HG02970 (cell line): Measurements from ENCODE around the gene CRISP1.
"Not testable (repeated sequence)": the region's sequence is repeated elsewhere in the genome, so short reads cannot be mapped to it uniquely, and the experiment has no call there.

Experiments
- ATAC-seq: cut with Tn5 transposase; IDR thresholded peaks from one replicate; pipeline ENCODE4 v1.9.1; 2021; ENCODE audit warnings: mild to moderate bottlenecking, moderate library complexity, moderate number of reproducible peaks; ENCODE audit not compliant: unreplicated experiment, low FRiP score

CRISP1 gene, protein sequence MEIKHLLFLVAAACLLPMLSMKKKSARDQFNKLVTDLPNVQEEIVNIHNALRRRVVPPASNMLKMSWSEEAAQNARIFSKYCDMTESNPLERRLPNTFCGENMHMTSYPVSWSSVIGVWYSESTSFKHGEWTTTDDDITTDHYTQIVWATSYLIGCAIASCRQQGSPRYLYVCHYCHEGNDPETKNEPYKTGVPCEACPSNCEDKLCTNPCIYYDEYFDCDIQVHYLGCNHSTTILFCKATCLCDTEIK

DNA sequence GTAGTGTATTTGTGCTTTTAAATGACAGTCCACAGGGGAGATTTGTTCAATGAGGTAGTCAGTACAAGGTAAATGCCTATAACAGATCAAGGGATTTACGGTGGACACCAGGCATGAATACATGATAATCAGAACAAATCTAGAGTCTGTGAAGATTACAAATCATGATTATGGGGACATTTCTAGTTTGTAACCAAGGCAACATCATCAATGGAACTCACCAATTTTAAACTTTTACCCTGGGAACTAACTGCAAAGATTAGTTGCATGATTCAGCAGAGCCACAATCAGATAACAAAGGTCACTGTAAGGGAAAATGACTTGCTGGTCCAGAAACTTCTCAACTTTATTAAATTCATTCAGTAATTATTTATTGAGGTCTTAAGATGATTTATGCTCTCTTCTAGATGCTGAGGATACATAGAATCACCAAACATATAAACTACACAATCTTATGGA lies at the start of gene CRISP1:
Gene CRISP1, minus strand, starts transcription at position 51 of the 459 bp plus-strand sequence. CDS start 9,135 bp downstream, outside the sequence.
- no peak for ATAC-seq

DNA sequence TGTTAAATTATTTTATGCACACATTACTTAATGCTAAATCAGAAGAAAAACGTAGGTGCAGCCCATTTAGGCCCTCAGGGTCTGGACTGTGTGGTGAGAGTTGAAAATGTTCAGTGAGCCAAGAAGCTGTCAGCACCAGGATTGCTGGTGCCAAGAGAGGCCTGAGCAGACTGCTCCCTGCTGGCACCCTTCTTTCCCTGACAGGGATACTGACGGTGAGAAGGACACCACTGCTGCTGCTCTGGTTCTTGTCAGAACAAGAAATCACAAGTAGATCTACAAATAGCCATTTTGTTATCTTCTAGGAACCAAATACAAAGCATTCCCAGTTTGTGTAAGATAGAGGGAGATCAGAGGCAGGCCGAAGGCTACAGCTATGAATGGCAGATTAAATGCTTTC lies 48.7 kb upstream of the CRISP1 start:
- no peak for ATAC-seq

DNA sequence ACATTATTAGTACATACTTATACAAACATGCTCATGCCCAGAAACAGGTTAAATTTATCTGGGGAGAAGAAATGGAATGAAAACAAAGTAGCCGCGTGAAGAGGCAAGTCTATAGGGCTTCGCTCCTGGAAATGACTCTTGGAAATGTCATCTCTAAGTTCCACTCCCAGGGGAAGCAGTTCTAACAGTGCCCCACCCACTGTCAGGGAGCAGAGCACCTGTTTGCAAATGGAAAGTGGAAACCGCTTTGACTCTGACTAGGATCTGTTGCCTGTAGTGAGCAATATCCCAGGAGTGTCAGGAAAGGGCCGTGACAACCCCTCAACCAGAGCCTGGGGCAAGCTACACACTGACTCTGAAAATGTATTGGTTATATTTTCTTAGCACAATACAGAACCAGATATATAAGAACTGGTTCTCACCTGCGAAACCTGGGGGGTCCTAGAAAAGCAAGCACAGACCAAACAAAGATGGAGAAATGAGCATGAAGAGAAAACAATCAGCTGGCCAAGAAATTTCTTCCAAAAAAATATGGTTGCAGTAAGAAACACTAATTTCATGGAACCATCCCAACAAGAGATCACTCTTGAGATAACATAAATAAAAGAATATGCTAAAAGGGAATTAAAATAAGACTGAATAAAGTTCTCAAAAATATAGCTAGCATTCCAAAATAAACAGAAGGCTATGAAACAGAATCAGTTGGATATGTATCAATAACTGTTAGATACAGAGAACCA lies 47.5 kb upstream of the CRISP1 start:
- ATAC-seq = no peak

DNA sequence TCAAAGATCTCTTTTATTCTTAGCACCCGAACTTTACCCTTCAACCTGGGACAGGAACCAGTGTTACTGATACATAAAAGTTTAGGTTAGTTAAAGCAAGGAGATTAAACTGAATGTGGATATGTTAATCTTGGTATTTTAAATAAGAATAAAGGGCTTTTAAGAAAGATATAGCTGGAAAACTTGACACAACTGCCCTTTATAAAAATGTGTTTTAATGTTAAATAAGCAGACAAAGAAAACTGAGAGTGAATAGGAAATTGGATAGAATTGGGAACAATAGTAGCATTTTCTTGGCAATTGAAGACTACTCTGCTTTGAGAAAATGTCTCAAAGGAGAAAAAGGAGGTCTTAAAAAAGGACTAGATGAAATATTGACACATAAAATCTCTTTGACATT lies 45.9 kb upstream of the CRISP1 start:
- no peak for ATAC-seq

DNA sequence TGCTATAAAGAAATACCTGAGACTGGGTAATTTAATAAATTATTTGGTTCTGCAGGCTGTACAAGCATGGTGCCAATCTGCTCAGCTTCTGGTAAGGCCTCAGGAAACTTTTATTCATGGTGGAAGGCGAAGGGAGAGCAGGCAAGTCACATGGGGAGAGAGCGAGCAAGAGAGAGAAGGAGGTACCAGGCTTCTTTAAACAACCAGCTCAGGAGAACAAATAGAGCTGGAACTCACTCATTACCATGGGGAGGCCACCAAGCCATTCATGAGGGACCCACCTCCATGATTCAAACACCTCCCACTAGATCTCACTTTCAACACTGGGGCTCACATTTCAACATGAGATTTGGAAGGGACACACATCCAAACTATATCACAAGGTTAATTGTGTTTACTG lies 44.9 kb upstream of the CRISP1 start:
- no peak for ATAC-seq

DNA sequence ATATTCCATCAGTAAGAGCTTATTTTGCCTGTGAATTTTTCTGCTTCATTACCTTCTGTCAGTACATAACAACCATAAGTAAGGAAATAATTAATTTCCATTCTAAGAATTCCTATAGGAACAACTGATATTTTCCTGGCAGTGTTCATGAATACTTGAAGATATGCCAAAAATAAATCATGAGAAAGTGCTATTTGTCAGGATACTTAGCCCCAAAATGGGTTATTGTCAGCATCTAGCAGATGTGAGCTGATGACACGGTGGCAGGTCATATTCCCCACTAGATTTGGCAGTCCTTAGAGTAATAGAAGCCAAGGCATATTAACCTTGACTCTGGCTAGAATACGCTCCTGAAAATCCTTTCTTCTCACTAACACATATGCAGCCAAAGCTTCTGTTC lies 43.2 kb upstream of the CRISP1 start:
- no peak for ATAC-seq

DNA sequence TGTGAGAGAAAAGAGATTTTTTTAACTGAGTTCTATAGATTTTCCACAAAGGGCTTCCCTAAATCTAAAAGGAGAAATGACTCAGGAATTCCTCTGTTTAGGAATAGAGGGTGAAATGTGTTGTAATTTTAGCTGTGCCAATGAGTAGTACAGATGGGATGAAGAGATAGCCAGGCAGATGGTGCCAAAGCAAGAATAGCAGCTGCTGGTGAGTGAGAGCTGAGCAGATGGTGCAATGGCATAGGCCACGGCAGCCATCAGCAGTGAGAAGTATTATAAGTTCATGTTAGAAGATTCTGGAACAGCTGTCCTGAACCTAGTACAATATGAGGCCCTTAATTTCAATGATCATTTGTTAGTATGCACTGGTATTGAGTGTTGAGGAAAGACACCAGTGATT lies 40.2 kb upstream of the CRISP1 start:
- ATAC-seq = no peak

DNA sequence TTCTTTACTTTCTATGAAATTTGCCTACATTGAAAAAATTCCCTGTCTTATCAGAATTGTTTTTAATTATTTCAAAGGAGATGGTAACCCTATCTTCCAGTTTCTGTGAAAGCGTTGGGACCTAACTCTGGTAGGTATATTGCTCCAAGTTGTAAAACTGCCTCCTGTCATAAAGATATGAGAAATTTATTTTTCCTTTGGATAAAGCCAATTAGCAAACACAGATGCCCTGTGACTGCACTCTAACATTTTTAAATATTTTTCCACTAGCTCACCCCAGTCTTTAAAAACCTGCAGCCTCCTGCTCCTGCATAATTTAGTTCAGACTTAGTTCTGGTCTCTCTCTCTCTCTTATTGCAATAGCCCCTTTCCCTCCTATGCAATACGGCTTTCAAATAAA lies 39.0 kb upstream of the CRISP1 start:
- ATAC-seq = no peak

DNA sequence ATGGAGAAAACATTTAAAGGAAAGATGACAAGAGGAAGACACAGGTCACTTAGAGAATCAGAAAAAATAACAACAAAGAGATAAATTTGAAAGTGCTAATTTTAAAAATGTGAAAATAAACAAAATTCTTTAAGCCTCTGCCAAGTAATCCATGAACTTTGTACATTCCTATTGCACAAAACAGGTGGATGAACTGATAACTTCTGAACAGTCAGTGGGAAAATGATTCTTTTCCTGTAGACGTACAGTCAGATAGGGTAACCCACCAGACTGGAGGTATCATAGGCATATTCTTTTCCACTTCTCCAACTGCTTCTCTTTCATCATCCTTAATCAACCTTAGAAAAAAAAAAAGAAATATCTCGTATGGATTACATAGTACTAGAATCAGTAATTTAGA lies 36.5 kb upstream of the CRISP1 start:
- no peak for ATAC-seq

DNA sequence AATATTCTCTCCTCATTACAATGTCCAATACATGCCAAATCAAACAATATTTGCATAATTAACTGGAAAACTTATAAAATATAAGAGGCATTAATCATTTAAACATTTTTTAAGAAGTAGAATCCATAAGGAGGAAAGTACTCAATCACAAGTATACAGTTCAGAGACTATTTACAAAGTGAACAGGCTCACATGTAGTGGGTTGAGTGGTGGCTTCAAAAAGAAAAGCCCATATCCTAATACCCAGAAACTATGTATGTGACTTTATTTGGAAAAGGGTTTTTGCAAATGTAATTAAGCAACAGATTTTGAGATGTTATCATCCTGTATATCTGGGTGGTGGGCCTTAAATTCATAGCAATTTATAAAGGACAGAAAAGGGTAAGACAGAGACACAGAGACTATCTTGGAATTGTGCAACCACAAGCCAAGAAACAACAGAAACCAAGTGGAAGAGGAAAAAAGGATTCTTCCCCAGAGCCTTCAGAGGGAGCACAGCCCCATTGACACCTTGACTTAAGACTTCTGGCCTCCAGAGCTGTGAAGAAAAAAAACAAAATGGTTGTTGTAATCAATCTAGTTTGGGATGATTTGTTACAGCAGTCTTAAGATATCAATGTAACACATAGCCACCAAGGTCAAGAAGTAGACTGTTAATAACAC lies 32.7 kb upstream of the CRISP1 start:
- no peak for ATAC-seq

DNA sequence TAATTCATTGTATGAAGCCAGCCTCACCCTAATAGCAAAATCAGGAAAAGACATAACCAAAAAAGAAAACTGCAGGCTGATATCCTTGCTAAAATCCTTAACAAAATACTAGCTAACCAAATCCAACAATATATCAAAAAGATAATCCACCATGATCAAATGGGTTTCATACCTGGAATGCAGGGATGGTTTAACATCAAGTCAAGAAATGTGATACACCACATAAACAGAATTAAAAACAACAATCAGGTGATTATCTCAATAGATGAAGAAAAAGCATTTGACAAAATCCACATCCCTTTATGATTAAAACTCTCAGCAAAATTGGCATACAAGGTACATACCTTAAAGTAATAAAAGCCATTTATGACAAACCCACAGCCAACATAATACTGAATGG lies 29.2 kb upstream of the CRISP1 start:
- not testable (repeated sequence) for ATAC-seq

DNA sequence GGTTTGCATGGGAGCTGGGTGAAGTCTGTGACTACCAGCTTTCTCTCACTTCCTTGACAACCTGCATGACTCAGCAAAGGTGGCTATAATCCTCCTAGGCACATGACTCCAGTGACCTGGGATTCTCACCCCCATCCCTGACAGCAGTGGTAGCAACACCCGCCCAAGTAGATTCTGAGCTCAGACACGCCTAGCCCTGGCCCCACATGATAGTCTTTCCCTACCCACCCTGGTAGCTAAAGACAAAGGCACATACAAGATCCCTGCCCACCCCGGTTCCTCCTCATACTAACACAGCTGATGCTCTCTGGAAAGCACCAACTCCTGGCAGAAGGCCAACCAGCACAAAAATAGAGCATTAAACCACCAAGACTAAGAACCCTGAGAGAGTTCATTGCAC lies 25.9 kb upstream of the CRISP1 start:
- ATAC-seq = no peak

DNA sequence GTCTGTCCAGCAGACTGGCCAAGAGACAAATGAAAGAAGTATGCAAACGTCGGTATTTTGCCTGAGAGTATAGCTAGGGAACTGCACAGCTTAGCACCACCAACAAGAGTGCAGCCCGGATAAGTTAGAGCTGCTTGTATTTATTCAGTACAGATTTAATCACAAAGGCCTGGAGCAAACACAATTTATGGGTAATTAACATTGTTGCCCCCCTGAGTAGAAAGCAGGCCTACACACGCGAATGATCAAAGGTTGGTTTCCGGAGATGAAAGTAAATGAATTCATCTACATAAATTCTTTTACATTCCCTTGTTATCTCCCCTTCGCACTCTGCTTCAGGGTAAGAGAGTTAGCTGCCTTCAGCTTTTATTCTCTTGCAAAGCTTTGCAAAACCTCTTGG lies 24.7 kb upstream of the CRISP1 start:
- no peak for ATAC-seq

DNA sequence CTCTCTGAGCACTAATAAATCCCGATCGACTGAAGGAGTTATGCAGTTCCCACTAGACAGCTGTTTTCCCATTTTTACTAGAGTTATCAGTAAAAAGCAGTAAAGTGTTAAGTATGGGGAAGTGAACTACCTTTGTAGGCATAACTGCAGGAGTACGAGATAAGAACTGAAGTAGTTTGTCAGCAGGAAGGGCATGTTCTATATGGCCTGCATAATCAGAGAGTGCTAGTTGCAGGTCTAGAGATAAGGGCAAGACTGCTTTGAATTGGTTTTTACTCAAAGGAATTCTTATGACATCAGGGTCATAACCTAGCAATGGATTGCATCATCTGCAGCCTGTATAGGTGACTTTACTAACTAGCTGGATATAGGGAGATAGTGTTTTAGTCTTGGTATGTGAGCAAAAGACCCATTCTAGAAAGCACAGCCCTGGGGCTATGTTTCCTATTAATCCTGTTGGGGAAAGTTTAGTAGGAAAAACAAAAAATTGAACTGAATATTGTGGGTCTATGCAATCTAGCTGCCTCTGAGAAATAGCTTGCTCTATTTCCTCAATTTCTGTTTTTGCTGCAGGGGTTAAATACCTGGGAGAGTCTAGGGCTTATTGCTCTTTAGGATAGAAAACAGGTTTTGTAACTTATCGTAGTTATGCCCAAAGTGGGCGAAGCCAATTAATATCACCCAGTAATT lies 22.6 kb upstream of the CRISP1 start:
- no peak for ATAC-seq

DNA sequence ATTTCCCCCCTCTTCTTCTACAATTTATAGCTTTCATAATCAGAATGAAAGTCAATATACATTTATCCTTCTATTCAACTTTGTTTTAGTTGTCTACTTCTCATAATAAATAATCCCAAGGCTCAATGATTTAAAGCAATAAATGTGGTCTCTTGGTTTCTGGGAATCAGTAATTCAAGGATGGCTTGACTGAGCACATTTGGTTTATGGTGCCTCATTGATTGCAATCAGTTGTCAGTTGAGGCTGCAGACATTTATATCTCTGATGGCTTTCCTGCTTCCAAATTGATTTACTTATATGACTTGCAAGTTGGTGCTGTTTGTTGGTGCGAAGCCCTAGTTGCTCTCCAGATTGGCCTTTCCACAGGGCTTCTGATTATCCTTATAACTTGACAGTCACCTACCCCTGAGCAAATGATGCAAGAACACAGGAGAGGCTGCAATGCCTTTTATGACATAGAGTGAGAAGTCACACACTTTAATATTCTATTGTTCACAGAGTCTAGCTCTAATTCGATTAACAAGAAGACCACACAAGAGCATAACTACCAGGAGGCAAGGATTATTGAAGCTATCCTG lies 2.7 kb upstream of the CRISP1 start:
- ATAC-seq = no peak

DNA sequence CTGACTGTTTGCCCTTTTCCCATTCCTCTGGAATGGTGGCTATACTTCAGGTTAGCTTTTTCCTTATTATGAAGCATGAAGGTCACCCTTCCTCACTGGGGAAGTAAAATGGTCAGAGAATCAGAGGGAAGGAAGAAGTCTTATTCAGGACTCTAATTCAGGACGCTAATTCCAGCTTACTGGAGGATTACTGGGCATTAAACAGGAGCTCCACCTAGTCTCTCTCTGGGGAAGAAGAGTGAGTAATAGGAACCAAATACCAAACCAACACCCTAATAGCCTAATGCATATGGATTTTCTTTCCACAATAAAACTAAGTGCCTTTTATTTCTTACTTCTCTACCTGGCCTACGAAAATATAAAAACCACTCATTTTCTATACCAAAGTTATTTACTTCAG lies 10.1 kb downstream of the CRISP1 start:
- ATAC-seq = no peak

DNA sequence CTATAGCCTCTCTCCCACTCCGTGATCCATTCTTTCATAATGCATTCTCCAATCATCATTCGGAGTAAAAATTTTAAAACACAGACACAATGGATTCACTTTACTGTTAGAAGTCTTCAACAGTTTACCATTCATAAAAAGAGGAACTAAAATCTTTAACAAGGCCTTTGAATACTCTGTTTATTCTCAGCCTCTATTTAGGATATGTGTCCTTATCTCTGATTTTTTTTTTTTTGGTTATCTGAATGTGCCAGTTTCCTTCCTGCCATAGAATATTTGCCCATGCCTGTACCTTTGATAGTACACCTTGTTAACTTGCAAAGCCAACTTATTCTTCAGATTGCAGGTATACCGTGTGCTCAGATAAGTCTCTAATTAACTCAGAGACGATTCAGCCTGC lies 11.1 kb downstream of the CRISP1 start:
- ATAC-seq = no peak

DNA sequence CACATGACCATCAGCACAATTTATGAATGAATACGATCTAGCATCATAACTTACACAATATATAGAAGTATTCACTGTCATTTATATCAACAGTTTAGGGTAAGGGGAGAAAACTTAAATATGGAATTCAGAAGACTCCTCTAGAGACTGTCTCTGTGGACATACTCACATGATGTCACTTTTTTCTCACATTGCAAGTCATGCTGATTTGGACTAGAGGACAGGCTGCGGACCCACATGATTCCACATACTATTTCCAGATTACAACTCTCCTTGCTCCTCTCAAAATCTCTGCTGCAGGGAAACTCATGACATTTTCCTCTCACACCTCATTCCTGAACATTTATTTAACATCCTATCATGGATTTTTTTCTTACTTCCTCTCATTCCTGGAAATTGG lies 13.4 kb downstream of the CRISP1 start:
- no peak for ATAC-seq

DNA sequence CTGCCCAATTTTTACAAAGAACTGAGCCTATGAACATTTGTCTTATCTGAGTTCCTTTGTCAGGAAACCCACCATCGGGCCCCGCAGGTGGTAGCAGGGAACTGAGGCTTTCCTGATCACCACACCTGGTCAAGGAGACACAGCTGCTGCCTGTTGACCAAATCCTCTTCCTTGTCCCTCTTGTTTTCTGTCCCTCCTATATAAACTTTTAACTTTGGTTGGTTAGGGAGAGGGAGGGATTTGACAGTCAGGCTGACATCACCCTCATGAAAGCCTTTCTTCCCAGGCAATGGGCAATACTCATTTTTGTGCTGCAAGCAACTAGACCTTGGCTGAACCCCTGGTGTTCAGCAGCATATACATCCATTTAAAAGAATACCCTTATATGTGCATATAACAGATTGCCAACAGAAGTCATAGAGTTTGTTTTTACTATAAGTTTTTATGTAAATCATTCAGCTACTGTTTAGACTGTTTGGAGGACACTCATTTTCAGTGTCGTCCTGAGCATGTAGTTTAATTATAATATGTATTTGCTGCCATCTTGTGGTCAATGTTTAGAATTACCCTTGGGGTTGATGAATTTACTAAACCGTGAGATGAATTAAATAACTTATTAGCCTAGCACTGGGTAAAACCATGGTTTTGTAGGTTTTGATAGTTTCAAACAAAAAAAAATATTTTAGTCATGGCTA lies 17.0 kb downstream of the CRISP1 start:
- peak; percentile 84 for ATAC-seq

DNA sequence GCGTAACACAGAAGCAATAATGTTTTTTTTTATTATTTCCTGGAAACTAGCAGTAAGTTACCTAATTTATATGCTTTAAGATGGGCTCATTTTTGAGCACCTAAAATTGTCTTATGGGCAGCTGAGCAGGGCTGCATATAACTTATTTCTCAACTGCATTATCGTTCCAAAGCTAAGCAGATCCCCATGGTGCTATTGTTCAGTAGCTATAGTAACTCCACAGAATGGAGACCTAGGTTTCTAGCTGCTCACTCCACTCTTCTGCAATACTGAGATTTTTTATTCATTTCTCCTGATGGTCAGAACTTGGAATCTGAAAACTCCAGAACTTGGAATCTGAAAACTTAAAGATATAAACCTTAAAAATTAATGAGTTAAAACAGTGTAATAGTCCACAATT lies 18.7 kb downstream of the CRISP1 start:
- ATAC-seq = no peak
